NCI-H774 (cell line): ENCODE measurements around the gene ASNSD1.
A peak's percentile ranks its signal among the peaks of the same experiment; 100 is the strongest.

Experiments
- DNase-seq: peaks from one replicate; lab custom pipeline; 2025; lab: John Stamatoyannopoulos, UW

Gene ASNSD1

DNA sequence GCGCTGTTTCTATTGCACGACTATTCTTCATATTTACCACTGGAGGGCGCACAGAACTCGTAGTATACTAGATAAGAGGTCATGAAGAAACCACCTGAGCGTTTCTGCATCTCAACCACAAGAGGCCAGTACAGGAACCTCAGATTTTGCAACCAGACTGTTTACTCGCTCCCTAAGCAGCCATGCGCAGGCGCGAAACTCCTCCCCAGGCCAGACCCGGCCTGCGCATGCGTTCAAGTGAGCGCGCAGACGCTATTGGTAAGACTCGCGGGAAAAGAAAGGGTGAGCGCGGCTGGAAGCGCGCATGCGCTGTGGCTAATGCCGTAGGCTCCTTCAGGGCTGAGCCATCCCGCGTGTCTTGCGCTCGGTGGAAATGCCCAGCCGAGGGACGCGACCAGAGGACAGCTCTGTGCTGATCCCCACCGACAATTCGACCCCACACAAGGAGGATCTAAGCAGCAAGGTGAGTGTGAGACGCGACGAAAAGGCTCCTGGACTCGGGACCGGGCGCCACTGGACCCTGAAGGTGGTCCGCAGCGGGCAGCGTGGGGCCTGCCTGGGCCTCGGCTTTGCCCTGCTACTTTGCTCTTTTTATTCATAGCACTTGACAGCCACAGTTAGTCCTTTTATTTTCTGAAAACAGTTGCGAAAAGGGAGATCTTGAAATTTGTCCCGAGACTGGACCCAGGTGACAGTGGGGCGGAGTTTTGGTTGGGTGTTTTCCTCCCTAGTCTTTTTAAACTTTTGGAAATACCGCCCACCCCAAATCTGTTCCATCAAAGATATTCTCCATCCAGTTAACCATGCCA is at the start of gene ASNSD1:
TSS of gene ASNSD1 (plus strand) at position 312 of the 809 bp plus-strand sequence. CDS start 4,674 bp downstream, outside the sequence.
- peak; percentile 99 for DNase-seq

DNA sequence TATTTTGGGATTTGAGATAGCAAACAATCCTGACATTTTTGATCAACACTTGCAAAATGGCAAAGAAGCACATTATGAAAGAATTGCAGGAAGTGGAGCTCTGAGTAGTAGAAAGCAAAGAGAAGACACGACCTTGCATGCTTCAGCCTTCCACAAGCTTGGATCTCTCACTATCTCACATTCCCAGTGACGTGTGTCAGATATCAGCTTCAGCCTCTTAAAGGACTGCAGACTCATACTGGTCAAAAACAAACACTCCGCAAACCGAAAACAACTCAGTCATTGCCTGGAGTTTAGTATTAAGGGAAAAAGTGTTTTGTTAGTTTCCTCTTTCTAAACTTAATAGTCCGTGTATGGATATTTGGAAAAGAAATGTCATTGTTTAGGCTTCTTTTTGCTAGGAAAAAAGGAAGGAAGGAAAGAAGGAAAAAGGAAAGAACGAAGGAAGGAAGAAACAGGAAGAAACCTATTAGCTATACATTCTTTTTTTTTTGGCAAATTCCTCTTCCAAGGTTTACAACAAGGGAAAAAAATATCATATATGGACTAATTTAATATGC is 48.1 kb upstream of the ASNSD1 start:
- no peak for DNase-seq

DNA sequence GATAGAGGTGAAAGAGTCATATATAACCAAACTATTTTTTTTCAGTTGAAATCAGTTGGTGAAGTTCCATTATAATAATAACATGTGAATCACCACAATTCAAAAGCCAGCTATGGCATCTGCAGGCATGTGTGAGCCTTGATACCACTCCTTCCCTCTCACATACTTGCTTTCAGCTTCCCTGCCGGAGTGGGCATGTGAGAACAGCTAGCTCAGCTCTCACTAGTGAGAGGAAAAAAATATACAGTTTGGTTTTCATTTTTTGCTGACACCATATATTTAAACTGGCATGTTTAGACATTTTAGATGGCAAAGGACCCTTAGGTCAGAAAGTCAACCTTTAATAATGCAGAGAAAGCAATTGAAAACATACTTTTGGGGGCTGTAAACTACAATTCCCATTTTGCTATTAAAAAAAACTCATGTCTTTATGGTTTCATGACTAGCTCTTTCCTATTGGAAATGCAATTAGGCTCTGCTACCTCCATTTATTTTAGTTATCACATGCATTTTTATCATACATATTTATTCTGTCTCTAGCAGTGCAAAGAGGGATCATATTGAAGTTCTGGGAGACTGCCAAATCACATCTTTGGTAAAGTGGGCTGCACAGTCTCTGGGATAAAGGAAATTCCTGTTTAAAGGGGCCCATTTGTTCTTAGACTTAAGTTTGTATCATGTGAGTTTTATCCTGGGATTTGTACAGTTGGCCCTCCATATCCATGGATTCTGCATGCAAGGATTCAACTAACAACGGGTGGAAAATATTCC is 47.4 kb upstream of the ASNSD1 start:
- DNase-seq: no peak

DNA sequence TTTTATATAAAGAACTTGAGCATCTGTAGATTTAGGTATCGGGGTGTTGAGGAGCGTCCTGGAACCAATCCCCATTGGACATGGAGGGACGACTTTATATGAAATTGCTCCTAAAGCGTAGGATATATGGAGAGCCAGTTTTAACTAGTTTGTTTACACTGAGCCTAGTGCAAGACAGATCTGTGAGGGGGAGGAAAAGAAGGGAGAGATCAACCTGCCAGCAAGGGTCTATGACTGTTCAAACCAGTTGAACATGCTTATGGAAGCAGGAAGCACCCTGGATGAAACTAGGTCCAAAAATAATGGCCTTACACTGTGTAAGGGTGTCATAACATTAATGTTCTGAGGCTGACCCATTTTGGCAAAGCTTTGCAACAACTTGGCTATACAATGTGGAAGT is 46.7 kb upstream of the ASNSD1 start:
- DNase-seq: no peak

DNA sequence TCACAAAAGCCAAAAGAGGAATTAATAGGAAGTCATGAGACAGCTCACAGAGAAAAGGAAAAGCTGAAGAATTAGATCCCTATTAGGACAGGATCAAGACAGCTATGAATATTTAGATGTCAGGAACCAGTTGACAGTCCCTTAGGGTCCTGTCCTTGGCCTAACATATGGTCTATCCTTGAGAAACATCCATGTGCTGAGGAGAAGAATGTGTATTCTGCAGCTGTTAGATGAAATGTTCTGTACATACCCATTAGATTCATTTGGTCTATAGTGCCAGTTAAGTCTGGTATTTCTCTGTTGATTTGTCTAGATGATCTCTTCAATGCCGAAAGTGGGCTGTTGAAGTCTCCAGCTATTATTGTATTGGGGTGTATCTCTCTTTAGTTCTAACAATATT is 43.1 kb upstream of the ASNSD1 start:
- no peak for DNase-seq

DNA sequence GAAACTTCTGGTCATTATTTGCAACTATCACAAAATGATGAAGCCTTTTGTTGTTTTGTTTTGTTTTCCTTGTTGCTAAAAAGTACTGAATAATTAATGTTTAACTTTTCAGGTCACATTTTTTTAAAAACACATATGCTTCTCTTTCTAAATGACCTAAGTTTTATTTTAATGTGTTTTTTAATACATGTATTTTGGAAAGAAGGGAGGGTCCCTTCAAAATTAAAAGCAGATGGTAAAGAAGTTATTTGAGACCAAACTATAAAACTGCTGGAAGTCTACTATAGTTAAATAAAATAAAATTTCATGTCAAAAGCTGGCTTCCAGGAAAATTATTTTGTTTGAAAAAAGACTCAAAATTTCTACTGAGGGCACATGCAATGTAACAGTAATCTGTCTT is 39.5 kb upstream of the ASNSD1 start:
- DNase-seq: no peak

DNA sequence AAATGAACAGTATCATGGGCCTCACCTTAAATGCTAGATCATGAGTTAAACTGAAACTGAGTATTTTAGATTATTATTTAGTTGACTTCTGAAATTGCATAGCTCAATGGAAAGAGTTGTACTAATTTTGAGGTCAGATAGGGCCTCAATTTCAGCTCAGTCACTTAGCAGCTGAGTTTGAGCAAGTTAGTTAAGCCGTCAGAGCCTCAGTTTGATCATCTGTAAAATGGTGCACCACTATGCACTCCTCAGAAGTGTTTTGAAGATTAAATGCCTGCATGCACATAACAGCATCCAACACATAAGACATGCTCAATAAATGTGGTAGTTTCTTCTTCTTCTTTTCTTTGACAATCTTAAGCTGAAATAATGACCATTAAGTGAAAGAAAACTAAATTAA is 38.2 kb upstream of the ASNSD1 start:
- DNase-seq: no peak

DNA sequence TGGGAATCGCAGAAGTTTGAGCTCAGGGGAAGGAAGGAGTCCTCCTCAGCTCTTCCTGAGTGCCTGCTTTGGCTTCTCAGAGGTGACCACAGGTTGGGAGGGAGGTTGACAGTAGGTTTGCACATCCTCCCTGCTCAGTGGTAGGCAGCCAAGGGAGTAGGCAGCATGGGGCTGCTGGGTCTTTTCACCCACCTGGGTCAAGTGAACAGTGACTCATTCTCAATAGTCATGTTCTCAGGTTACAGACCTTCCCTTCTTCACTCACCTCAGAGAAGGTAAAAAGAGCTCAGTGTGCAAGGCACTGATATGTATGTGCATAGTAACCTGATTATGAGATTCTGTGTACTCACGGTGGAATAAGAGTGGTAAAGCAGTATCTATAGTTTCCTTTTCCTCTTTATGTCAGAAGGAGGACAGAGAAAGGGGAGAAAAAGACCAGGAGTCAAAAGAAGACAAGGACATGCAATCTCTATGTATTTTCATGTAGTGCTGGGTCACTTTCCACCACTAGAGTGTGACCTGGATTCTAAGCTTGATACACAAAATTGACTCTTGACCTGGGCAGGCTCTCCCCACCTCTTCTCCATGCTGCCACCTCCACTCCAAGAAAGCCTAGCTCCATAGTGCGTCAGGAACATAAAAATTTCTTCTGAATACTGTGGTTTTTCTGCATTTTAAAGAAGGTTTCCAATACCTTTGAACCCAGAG is 36.5 kb upstream of the ASNSD1 start:
- no peak for DNase-seq

DNA sequence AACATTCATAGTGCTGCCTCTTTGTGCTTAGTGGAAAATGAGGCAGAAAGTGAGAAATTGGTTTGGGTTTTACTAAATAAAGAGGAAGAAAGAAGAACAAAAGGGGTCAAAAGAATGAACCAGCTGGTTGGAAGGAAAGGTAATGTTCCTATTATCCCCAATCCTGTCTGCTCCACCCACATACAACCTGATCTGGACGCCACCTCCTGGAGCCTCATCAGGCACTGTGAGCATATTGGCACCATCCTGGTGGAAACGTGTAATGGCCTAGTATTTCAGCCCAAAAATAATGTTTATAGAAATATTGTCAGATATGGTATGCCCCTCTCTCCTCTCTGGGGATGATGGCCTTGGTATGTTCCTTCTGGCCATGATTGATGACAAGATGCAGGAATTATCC is 35.6 kb upstream of the ASNSD1 start:
- DNase-seq: no peak

DNA sequence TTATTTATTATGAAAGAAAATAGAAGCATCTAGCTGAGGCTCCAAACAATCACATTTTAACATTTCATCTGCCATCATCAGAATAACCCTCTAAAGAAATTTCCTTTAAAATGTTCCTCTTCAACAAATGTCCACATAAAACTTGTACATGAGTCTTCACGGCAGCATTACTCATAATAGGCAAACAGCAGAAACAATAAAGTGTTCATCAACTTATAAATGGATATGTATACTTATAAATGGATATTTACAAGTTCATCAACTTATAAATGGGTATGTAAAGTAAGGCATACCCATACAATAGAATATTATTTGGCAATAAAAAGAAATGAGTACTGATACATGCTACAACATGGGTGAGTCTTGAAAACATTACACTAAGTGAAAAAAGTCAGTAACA is 33.5 kb upstream of the ASNSD1 start:
- no peak for DNase-seq

DNA sequence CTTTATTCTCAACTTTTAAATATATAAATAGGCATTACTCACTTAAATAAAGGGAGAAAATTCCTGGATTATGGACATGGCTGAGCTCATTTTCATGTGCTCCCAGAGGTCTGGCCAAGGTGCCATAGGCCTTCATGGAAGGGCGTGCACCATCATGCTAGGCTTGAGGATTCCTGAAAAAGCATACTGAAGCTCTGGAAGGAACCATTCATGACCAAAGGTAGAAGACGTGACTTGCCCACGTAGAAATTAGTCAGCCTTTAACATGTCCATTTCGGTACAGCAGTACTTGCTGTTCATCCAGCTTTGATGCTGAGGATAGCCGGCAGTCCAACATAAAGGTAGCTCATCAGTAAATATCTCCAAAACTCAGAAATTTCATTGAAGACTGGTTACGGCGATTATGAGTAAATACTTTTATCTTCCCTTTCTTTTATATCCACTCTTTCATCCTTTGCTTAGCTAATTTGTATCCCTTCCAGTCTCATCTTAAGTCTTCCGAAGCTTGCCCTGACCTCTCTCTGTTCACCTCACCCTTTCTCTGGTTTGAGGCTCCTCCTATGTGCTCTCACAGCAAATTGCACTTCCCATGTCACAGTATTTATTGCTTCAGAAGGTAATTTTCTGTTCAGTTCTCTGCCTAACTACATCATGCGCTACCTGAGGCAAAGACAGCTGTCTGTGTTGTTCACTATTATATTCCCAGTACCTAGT is 32.3 kb upstream of the ASNSD1 start:
- no peak for DNase-seq

DNA sequence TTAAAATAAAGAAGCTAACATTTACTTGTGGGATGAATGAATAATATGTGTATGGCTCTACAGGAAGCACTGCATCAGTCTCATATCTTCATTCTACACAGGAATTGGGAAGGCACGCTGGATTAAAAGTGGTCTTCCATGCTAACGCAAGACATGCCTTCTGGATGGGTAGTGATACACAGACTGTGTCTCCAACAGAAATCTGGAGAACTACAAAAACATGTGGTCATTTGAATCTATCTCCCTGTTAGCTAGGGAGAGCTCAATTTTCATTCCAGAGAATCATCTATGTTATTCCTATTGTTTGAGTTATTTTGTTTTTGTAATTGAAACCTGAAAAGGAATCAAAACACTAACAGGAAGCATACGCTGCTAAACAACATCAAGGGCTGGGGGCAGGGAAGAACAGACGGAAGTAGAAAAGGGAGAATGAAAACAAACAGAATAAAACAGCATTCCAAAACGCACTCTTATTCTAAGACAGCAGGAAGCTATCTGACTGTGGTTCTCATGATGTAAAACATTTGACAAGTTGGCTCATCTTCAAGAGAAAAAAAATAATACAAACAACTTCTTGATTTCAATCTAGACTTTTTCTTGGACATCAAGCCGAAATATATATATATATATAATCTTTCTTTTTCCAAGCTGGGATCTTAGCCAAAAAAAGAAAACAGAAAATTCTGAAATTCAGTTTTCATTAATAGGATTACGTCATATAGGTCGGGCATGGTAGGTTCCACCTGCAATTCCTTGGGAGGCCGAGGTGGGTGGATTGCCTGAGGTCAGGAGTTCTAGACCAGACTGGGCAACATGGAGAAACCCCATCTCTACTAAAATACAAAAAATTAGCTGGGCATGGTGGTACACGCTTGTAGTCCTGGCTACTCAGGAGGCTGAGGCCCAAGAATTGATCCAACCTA is 31.5 kb upstream of the ASNSD1 start:
- no peak for DNase-seq

DNA sequence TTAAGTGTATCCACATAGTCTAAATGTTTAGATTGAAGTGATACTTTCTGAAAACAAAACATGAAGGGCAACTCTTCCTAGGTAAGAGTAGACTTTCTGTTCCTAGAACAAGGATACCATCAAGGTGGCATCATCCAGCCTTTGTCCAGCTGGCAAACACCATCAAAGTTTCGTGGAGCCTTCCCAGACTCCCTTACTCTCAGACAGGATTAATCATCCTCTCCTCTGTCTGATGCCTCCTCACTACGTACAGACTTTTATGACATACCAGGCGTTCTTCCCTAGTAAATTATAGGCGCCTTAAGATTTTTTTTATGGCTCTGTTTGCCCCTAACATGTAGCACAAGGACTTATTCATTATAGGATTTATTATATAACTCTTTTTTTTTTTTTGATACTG is 29.4 kb upstream of the ASNSD1 start:
- DNase-seq: no peak

DNA sequence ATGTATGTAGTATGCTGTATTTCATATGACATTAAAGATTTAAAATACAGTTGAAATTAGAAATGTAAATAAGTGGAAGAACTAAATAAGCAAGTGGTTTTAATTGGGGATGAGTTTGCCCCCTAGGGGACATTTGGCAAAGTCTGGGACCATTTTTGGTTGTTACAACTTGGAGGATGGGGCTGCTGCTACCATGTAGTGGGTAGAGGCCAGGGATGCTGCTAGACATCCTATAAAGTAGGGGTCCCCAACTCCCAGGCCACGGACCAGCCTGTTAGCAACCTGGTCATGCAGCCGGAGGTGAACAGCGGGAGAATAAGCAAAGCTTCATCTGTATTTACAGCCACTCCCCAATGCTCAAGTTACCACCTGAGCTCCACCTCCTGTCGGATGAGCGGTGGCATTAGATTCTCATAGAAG is 27.9 kb upstream of the ASNSD1 start:
- DNase-seq: no peak

DNA sequence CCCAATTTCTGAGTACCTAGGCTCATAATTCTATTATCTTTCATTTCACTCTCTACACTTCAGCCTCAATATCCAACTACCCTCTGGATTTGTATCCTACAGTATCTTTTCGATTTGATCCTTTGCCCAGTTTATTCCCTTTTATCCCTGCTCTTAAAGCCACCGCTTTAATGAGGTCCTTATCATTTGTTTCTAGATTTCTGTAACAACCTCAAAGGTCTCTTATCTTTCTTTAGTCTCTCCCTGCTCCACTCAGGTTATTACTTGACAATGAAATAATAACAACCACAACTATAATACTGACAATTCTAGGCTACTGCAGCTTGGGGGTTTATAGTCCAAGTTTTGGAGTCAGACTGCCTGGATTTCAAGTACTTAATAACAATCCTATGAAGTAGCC is 25.9 kb upstream of the ASNSD1 start:
- DNase-seq: no peak

DNA sequence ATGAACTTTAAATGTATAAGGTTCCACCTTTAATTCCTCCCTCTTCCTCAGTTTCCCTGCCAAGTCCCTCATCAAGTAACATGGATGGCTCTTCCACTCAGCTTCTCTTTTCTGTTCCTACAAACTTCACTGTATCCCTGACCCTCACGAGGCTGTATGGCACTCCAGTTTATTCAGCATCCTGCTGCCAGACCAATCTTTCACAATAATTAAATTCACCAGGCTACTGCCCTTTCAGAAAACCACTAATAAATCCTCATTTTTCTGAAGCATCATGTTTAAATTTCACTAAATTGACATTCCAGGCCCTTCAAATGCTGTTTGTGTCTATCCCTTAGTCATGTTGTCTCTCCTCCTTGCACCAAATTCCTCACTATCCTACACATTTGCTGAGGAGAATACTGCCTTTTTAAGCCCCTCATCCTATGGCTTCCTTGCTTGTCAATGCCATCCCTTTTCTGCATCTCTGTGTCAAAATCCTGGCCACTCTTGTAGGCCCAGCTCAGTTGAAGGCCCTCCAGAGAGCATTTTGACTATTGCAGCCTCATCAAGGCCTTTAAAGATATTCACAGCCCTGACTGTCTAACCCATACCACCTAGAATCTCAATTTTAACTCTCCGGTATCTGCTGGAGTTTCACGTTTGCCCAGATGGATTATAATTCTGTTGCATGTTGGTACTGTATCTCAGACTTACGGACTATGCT is 22.8 kb upstream of the ASNSD1 start:
- DNase-seq: no peak

DNA sequence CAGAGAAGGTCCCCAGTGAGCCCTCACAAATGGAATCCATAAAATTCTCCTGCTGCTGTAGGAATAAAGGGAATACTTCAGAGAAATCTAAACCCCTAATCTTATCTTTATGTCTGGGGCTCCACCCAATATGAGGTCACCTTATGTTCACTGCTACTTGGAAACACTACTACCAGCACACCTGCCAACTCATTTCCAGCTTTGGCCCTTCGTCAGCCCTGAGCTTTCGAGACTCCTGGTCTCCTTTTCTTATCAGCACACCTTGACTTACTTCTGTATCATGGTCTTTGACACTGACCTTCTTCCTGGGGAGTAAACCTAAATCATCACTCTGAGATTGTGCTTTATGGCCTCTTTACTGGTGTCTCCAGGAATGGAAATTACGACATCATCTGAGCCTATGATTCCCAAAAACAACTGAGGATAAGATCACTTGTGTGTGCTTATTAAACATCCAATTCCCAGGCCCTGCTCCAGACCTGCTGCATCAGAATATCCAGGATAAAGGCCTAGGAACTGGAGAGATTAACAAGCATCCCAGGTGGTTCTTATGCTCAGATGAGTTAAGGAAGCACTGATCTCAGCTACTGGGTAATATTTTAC is 22.2 kb upstream of the ASNSD1 start:
- DNase-seq: no peak

DNA sequence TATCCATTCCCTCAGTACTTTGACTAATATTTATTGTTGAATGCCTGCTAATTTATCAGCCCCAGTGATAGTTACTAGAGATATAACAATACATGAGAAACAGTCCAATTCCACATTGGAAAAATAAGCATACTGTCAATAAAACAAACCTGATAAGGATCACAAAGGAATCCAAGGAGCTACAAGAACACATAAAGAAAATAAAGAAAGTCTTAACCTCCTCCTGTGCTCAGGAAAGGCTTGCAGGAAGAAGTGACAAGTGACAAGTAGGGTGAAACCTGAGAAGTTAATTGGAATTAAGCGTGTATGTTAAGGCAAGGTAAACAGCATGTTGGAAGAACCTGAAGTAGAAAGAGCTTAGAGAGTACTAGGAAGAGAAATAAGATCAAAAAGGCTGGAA is 20.3 kb upstream of the ASNSD1 start:
- DNase-seq: no peak

DNA sequence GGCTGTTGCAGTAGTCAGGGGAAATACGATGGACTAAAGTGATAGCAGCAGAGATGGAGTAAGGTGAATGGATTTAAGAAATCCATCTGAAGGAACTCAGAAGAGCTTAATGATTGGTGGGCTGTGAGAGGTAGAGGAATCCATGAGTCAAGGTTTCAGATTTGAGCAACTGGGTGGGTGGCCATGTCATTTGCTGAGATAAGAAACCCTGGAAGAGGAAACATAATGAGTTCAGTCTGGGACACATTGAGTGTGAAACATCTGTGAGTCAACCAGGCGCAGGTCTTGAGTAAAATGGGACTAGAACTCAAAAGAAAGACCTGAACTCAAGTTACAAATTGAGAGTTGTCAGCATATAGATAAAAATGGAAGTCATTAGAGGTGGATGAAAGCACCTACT is 19.7 kb upstream of the ASNSD1 start:
- no peak for DNase-seq

DNA sequence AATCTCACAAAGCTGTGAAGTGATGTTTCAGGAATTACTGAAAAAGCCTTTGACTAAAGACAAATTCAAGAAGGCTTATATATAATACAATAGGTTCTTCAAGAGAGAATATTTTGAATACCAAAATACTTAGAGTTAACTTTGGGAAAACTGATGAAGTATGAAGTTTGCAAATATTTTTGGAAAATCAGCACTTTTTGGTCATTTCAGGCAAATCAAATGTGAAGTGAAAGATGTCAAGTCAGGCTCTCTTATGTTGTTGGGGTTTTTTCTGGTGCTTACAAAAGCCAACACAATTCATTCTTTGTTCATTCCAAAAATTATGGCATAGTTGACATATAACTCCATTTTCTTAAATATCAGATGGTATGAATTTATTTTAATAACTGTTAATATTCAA is 14.7 kb upstream of the ASNSD1 start:
- DNase-seq: no peak
